HAP-1 (cell line): ENCODE data around the gene TRIM49.
"Not testable (repeated sequence)": the region's sequence is repeated elsewhere in the genome, so short reads cannot be mapped to it uniquely, and the experiment has no call there.

ENCODE experiments used
- DNase-seq, 2 experiments: peaks; one replicate each; pipeline ENCODE4 v3.0.0-alpha.2; 2016 to 2020; ENCODE audit warnings: low spot score in 2 of 2
- H3K27me3 ChIP-seq: fragments of 250-450 bp; sonication (Bioruptor Pico); 2 replicates; pipeline ENCODE4 v1.5.1; 2020; ENCODE audit warnings: low read depth, mild to moderate bottlenecking, moderate library complexity
- H3K36me3 ChIP-seq: fragments of 250-450 bp; sonication (Bioruptor Pico); replicated peaks from 2 replicates; pipeline ENCODE4 v1.5.1; 2020; ENCODE audit warnings: mild to moderate bottlenecking
- H3K4me1 ChIP-seq: fragments of 250-450 bp; sonication (Bioruptor Pico); 2 replicates; pipeline ENCODE4 v1.5.1; 2020; ENCODE audit warnings: mild to moderate bottlenecking
- H3K4me3 ChIP-seq: fragments of 250-450 bp; sonication (Bioruptor Pico); 2 replicates; pipeline ENCODE4 v1.5.1; 2020; ENCODE audit warnings: mild to moderate bottlenecking, moderate library complexity
- H3K9me3 ChIP-seq: fragments of 250-450 bp; sonication (Bioruptor Pico); 2 replicates; pipeline ENCODE4 v1.5.1; 2020; ENCODE audit warnings: mild to moderate bottlenecking, moderate library complexity
- in situ Hi-C: fragments of 300-500 bp; cut with MboI; formaldehyde crosslinking; loops from 3 replicates; pipeline ENCODE4 v1.14.3; 2020; ENCODE audit warnings: low sequenced_read_pairs, inconsistent platforms, mixed read lengths

Gene TRIM49

DNA sequence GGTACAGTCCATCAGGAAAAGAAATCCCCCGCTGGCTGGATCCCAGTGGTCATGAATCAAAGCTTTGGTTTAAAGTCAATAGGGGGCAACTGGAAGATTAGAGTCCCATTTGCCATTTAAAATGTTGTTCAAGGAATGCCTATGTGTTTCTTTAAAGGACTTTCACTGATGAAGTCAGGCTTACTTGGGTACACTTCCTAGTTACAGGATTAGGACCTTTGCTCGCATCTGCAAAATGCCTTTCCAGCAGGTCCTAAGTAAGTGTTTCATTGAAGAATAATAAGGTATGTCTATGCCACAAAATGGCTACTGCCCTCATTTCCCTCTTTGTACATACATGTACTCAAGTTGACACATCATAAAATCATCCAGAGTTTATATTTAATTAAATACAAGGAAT is at the start of gene TRIM49:
TRIM49 (minus strand) TSS at position 101 of the 400 bp plus-strand sequence. CDS start 4,106 bp downstream, outside the sequence.
- H3K36me3 ChIP-seq, DNase-seq, H3K9me3 ChIP-seq, H3K4me3 ChIP-seq, H3K4me1 ChIP-seq, H3K27me3 ChIP-seq, in situ Hi-C loops: not testable (repeated sequence)

- H3K27me3 ChIP-seq, H3K36me3 ChIP-seq, H3K4me1 ChIP-seq, DNase-seq, in situ Hi-C loops, H3K9me3 ChIP-seq, H3K4me3 ChIP-seq: not testable (repeated sequence)
These were observed 18.3 kb upstream of the TRIM49 start for GRCh38 chr11:89826694-89827093.

GRCh38 chr11:89820008-89820407 is 11.6 kb upstream of the TRIM49 start:
- in situ Hi-C loops, H3K4me1 ChIP-seq, DNase-seq, H3K36me3 ChIP-seq, H3K9me3 ChIP-seq, H3K4me3 ChIP-seq, H3K27me3 ChIP-seq: not testable (repeated sequence)

- H3K27me3 ChIP-seq, H3K9me3 ChIP-seq, H3K4me3 ChIP-seq, H3K36me3 ChIP-seq, DNase-seq, in situ Hi-C loops, H3K4me1 ChIP-seq: not testable (repeated sequence)
These were observed 5.2 kb upstream of the TRIM49 start for GRCh38 chr11:89813535-89813934.

DNA sequence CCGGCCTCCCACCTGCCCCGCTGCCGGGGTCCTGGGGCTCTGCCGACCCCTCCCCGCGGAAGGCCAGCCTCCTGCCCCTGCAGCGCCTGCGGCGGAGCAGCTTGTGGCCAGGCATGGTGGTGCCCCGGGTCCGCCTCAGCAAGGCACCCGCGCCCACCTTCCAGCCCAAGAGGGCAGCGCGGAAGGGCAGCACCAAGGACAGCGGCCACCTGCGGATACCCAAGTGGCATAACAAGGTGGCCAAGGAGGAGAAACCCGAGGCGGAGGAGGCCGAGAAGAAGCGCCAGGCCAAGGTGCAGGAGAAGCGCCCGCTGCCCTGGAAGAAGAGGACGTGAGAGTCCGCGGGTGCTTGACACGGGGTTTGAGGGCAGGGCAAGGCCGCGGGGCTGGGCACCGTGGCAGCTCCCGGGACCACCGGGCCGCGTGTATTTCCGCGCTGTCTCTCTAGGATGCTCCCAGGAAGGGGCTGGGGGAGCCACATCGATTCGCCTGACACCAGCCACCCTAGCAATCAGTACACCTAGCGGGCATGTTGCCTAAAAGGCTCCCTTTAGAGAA is 20.8 kb downstream of the TRIM49 start:
- DNase-seq, H3K4me1 ChIP-seq, H3K27me3 ChIP-seq, H3K36me3 ChIP-seq, H3K9me3 ChIP-seq, in situ Hi-C loops, H3K4me3 ChIP-seq: not testable (repeated sequence)

DNA sequence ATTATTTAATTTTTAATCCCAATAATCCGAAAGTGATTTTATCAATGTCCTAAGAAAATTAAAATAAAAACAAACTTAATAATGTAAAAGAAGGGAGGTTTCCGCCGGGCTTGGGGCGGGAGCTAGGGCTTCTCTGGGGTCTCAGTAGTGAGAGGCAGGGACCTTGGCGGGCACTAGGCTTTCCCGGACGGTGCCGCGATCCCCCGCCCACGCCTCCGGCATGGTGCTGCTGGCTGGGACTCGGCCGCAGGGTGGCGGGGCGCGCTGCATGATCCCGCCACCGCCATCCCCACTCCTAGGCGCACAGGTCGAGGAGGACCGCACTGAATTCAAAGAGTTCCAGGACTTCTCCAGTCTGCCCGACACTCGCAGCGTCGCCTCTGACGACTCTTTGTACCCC is 22.6 kb downstream of the TRIM49 start:
- H3K36me3 ChIP-seq, DNase-seq, H3K27me3 ChIP-seq, H3K9me3 ChIP-seq, H3K4me1 ChIP-seq, H3K4me3 ChIP-seq, in situ Hi-C loops: not testable (repeated sequence)

GRCh38 chr11:89750822-89751221 is 57.6 kb downstream of the TRIM49 start:
- H3K36me3 ChIP-seq, H3K4me3 ChIP-seq, in situ Hi-C loops, DNase-seq, H3K27me3 ChIP-seq, H3K9me3 ChIP-seq, H3K4me1 ChIP-seq: not testable (repeated sequence)
